HG03571 (cell line): ENCODE data around the gene MAP7D2.

ENCODE experiments used
- ATAC-seq: cut with Tn5 transposase; IDR thresholded peaks from one replicate; pipeline ENCODE4 v1.9.1; 2021; ENCODE audit not compliant: unreplicated experiment

The MAP7D2 gene

DNA sequence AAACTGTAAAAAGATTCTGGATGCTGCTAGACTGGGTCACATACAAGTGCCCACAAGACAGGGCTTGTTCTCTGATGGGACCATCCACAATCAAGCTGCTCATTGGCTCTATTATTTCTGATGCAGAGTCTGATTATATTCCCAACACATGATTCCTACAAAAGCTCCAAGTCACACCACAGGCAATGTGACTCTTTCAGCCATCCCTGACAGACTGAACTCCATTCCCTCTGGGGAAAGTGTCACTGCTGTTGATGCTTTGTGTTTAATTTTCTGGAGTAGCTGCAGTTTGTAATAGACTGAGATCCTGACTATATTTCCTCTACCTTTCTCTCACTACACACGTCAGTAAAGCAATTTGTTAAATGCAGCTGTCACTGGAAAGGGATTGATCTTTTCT, 70.5 kb downstream of the MAP7D2 start:
- ATAC-seq: no peak

DNA sequence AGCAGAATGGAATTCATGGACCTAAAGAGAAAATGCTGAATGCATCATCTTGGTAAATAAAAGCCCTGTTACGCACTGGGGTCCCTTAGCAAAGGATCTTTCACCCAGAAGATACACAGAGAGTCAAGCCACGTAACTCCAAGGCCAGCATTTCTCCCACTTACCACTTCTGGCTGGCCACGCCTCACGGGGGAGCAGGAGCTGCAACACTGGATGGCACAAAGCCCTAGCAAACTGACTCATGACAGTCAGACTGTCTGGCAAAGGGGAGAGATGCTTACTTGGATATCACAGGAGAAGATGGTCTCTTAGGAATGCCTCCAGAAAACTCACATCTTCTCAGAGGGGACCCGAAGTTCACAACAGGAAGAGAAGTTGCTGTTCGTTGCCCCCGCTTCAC, 74.5 kb downstream of the MAP7D2 start:
- ATAC-seq: no peak

DNA sequence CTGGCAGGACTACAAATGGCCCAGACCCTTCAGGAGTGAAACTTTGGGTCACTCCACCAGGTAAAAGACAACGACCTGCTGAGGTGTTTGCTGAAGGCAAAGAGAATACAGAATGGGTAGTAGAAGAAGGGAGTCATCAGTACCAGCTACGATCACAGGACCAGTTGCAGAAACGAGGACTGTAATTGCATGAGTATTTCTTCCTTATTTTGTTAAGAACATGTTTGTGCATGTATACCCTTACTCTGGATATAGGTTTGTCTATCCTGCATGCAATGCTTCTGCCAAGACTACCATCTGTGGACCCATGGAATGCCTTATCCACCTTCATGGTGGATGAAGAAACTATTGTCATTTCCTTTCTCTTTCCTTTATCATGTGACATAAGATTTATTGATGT, 77.7 kb downstream of the MAP7D2 start:
- ATAC-seq: no peak

GRCh38 chrX:20037186-20037585, 79.5 kb downstream of the MAP7D2 start:
- ATAC-seq: no peak

DNA sequence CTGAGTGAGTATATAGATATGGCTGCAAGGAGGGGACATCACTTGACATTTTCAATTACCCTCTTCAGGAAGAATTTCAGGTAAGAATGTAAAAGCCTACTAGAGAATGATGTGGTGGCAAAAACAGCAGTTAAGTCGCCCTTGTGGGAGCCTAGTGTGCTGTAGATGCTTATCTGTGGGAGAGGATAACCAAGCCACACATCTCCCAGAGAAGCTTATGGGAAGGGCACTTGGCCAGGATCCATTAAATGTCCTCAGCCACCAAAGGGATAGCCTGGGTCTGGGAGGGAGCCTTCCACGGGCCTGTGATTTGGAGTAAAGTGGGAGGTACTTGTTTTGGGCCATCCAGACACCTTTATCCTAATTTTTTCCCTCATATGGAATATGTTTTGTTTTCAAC, 84.5 kb downstream of the MAP7D2 start:
- ATAC-seq: no peak

DNA sequence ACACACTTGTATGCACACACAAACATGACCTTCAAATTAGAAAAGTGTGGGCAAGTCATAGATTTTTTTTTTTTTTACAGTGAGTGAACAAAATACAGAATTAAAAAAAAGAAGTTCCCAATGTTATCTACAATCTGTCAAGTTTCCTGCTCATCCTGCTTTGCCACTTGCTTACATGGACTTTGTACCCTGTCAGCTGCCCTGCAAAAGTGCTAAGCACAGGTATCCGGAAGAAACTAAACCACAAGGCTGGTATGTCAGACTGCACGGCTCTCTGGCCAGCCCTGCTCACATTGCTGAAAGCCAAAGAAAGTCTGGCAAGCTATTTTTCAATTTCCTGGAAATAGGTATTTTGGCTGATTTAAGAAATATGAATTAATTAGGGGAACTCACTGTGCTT, 87.0 kb downstream of the MAP7D2 start:
- ATAC-seq: no peak

- no peak for ATAC-seq
These were observed 88.1 kb downstream of the MAP7D2 start for GRCh38 chrX:20028588-20028987.

DNA sequence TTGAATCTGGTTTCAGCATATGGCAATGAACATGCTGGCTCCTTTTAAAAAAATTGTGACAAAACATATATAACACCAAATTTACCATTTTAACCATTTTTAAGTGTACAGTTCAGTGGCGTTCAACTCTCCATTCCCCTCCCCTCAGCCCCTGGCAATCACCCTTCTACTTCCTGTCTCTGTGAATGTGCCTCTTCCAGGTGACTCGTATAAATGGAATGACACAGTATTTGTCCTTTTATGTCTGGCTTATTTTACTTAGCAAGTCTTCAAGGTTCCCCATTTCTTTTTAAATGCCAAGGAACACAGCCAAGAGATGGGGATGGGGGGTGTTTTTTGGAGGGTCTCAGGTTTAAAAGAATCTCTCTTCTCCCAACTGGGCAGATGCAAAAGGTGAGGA, 90.4 kb downstream of the MAP7D2 start:
- ATAC-seq: no peak

DNA sequence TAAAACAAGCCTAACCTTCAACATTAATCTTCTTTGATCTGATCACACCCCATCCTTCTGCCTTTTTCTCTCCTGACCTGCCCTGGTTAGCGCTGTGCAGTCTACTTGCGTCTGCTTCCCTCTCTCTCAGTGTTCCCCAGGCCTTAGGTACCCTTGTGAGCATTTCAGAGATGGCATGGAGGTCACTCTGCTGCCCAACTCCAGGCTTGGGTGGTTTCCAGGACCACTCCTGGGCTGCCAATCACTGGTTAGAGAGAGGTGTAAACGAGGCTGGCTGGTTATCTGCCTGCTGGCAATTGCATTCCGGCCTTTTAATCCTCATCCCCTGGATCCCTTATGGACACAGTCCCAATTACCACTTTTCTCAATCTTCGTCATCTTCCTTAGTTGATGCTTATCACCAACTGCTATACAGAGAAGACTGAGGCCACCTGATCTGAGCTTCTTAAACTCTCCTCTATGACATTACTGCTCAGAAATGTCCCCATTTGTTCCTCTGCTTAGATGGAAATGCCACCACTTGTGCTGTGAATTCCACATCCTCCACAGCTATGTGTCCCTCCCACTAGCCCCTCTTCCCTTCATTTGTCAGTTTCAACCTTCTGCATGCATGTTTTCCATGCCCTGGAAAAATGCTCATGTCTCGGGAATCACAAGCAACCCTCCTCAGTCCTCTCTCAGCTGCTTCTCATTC, 96.9 kb downstream of the MAP7D2 start:
- ATAC-seq: no peak

DNA sequence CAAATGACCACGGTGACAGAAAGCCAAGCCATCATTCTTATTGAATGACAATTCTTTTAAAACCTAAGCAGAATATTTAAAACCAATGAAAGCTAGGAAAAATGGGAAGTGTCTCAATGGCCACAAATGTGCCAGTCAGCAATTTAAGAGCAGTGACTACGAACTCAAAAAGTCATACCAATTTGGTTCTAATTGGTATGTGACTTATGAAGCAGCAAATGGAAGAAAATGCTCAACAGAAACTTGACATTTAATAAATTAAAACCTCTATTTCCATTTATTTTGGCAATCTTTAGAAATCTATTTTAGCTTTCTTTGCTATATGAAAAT, 100.1 kb downstream of the MAP7D2 start:
- ATAC-seq: no peak

DNA sequence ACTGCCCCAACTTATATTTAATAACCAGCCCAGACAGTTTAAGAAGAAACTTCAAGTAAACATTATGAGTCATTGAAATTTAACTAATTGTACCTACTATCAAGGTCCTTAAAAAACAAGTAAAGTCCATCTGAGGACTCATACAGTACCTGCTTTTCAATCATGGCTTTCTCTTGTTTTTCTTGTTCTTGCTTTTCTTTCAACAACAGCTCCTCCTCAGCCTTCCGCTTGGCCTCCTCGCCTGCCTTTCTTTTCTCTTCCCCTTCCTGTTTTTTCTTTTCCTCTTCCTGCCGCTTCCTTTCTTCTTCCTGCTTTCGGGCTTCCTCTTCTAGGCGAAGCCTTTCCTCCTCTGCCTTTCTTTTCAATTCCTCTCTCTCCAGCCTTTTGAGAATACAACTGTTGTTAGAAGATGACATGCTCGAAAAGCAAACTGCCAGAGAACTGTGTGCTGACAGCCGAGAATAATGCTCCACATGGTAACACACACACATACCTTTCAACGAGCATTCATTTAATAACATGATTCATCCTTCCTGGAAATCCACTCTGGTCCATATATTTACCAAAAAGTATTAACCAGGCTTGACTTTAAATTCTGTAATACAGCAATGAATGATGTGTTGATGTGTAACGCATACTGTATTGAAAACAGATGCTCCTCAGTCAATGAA, 100.6 kb downstream of the MAP7D2 start:
- no peak for ATAC-seq

DNA sequence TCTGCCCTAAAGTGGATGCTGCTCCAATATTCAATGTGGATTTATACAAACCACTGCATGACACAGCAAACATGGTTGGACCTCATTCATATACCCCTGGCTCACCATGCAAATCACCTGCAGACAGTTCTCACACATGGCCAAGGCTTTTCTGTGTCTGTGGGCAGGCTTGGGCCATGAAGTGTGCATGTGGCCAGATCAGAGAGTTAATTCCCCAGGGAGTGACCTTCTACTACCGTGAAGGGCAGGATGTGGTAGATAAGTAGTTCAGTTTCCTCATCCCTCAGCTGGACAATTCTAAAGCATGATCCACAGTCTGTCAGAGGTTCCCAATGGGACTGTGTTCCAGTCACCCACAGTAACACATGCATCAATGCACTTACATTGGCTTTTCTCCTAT, 101.3 kb downstream of the MAP7D2 start:
- ATAC-seq: no peak

- ATAC-seq: no peak
These were observed 105.1 kb downstream of the MAP7D2 start for GRCh38 chrX:20011608-20012007.

DNA sequence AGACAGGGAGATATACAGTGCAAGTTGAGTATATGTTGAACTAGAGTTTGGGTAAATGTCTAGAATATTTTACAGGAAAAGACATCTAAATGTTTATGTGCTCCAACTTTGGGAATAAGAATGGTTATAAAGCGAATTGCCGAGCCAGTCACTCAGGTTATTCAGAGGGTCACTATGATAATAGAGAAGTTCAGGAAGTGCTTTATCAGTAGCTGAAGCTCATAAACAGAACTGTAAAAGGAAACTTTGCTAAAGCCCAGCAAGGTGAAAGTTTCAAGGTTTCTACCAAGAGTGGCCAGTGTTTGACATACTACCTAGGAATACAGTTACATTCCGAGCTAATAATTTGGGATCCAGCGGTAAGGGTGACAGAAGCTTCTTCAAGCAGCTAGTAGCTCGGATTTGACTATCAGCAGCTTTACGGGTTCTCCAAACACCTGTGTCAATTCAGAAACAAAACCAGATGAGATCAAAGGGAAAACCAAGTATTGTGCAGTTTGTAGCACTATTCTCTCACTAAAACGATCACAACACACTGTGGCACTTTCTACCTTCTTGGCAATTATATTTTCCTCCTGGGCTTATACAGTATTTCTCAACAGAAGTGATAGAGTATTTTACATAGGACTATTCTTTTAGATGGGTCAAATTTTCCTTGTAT, 108.6 kb downstream of the MAP7D2 start:
- no peak for ATAC-seq

GRCh38 chrX:20005883-20006282, 110.8 kb downstream of the MAP7D2 start:
- ATAC-seq: no peak

DNA sequence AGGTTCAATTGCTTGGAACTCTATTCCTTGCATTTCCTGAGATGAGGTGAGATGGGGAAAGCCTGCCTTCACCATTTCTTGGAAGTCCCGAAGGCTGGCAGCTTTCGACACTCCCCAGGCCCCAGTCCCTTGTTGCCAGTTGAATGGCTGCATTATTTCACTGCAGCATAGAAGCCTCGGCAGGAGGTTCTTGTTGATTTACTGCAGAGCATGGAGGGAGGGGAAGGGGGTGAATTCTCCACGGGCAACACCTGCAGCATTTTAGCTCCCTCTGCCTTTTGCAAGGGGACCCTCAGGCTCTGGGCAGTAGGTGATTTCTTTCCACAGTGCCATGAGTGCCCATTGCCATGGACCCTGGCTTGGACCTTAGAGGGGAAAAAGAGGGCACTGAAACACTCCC, 115.1 kb downstream of the MAP7D2 start:
- no peak for ATAC-seq

GRCh38 chrX:19991350-19991718, 125.4 kb downstream of the MAP7D2 start:
- no peak for ATAC-seq

GRCh38 chrX:19990556-19991349, 126.0 kb downstream of the MAP7D2 start, which contains the start of gene BCLAF3:
TSS of gene BCLAF3 (minus strand) at chrX:19991061. CDS start at chrX:19970264, 20,797 bp downstream.
- peak; percentile 97 for ATAC-seq

DNA sequence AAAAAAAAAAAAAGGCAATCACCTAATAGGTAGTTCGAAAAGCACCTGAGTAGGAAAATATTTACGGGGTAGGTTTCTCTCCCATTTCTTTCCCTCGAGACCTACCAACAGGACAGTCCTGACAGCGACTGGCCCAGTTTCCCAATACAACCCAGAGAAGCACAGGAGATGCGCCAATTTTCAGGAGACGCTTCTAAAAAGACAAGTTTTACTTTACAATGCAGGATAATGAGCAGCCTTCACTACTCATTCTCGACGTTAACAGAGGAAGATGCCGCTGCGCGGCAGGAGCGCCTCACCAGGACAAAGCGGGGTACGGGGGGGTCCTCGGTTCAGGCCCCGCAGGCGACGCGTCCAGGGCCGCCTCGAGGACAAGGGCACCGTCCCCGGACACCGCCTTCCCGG, 126.6 kb downstream of the MAP7D2 start:
- peak; percentile 24 for ATAC-seq

DNA sequence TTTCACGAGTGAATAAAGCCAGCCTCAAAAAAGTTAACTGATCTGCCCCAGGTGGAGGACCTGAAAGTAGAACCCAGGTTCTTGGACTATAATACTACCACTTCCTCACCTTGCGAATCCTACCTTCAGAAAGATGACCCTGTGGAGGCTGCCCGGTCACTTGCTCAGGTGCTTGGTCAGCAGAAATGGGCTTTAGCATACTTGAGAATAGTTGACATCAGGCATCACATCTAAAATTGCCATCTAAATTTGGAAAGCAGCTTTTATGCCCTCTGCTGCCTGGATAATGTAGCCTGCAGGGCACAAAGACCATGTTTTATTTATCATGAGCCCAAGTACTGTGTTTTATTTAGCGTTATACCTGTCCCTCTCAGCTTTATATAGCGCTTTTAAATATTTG, 128.9 kb downstream of the MAP7D2 start:
- ATAC-seq: no peak

DNA sequence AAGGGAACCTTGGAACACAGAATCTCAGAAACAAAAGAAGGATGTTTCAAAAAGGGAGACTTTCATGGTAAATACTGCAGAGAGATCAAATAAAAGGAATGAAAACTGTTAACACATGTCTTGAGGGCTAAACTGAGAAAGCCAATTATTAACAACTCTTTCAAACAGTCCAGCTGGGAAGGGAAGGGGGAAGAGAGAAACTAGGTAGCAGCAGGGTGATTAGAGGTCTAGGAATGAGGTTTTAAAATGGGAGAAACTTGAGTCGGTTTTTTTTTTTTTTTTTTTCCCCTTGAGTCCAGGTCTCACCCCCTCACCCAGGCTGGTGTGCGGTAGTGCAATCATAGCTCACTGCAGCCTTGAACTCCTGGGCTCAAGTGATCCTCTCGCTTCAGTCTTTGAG, 130.2 kb downstream of the MAP7D2 start:
- ATAC-seq: no peak

DNA sequence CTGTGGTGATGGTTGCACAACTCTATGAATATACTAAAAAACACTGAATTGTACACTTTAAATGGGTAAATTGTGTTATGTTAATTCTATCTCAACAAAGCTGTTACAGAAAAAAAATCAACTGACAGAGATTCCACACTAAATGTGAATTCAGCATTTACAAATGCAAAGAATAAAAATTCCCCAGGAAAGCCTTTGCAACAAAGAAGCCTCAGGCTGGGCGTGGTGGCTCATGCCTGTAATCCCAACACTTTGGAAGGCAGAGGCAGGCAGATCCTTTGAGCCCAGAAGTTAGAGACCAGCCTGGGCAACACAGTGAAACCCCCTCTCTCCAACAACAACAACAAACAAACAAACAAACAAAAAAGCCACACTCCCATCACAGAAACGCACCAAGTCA, 134.8 kb downstream of the MAP7D2 start:
- no peak for ATAC-seq
